NT2/D1 (cell line): ENCODE data around the gene ATF7IP2.

ENCODE experiments used
- SUZ12 ChIP-seq: IDR thresholded peaks from 2 replicates; pipeline ENCODE4 v1.6.1; 2011; ENCODE audit not compliant: insufficient read length, insufficient read depth; ENCODE audit errors: extremely low read depth
- ZNF274 ChIP-seq: IDR thresholded peaks from 2 replicates; pipeline ENCODE4 v1.6.1; 2011; ENCODE audit warnings: mild to moderate bottlenecking, low read depth, low read length

DNA sequence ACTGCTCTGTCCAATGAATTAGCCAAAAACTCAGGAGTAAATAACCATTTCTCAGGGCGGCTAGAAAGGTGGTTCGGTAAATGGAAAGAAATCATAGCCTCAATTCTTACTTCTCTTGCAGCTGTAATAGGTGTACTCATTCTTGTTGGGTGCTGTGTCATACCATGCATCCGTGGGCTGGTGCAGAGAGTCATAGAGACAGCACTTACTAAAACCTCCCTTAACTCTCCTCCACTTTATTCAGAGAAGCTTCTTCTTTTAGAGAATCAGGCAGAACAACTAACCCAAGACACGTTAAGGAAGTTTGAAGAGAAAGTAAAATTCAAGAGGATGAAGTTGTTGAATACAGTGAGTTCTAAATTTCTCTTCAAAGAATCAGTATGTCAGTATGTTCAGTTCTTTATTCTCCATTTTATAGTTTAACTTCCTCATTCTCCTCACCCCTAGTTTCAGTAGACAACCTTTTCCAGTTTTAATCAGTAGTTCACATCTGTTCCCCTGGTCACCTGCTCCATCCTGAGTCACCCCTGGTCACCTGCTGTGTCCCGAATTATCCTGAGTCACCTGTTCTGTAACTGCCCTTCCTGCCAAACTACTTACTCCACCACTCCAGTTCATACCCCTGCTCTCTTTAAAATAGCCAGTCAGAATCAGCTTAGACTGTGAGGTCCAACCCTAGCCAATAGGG, 108.6 kb downstream of the ATF7IP2 start:
- TF ChIP-seq ZNF274 (no peak), SUZ12 (no peak)
